Common myeloid progenitor, CD34-positive (primary cell): Measurements from ENCODE around the gene SYNE1.
"Not testable (repeated sequence)": the region's sequence is repeated elsewhere in the genome, so short reads cannot be mapped to it uniquely, and the experiment has no call there.

Experiments
- CTCF ChIA-PET: fragments of 350-600 bp; sonication (Branson Sonifier 250); formaldehyde crosslinking; loops from one replicate; lab custom pipeline; 2021; ENCODE audit warnings: antibody characterized with exemption; lab: Charles Lee
- POLR2A ChIA-PET: fragments of 350-600 bp; sonication (Branson Sonifier 250); formaldehyde crosslinking; loops from one replicate; lab custom pipeline; 2021; ENCODE audit warnings: antibody characterized with exemption; lab: Charles Lee
- DNase-seq, 3 donors: peaks; one replicate each; pipeline versions ENCODE4 v3.0.0 to v3.0.0-alpha.2; 2013
- H3K27ac ChIP-seq, 2 experiments: 1 replicate in 1 of 2; 2 replicates in 1 of 2; pipeline ENCODE4 v1.7.0; 2013; ENCODE audit warnings: inconsistent platforms in 2 of 2, low read length in 2 of 2, mild to moderate bottlenecking in 2 of 2, low read depth in 1 of 2, moderate library complexity in 1 of 2; ENCODE audit not compliant: severe bottlenecking in 2 of 2, insufficient read depth in 1 of 2, poor library complexity in 1 of 2
- H3K27me3 ChIP-seq, 5 experiments: replicated peaks in 2 of 5; 1 replicate in 3 of 5; 2 replicates in 2 of 5; pipeline versions ENCODE4 v1.6.1 to v1.7.0; 2013; ENCODE audit warnings: low read length in 4 of 5, mild to moderate bottlenecking in 2 of 5, moderate library complexity in 2 of 5, inconsistent platforms in 1 of 5; ENCODE audit not compliant: insufficient read depth in 5 of 5, control insufficient read depth in 4 of 5
- H3K36me3 ChIP-seq, 4 experiments: 1 replicate in 2 of 4; 2 replicates in 2 of 4; pipeline versions ENCODE4 v1.6.1 to v1.7.0; 2013; ENCODE audit warnings: low read length in 3 of 4, control low read depth in 1 of 4, mild to moderate bottlenecking in 1 of 4; ENCODE audit not compliant: control insufficient read depth in 4 of 4, insufficient read depth in 4 of 4
- H3K4me1 ChIP-seq, 4 experiments: 1 replicate in 3 of 4; 2 replicates in 1 of 4; pipeline versions ENCODE4 v1.6.1 to v1.7.1; 2013; ENCODE audit warnings: low read length in 3 of 4, mild to moderate bottlenecking in 3 of 4, control low read depth in 1 of 4, inconsistent platforms in 1 of 4, moderate library complexity in 1 of 4; ENCODE audit not compliant: control insufficient read depth in 4 of 4, insufficient read depth in 4 of 4; ENCODE audit errors: control extremely low read depth in 1 of 4
- H3K4me3 ChIP-seq, 7 experiments: 1 replicate in 4 of 7; 2 replicates in 3 of 7; pipeline versions ENCODE4 v1.5.1 to v1.7.0; 2013; ENCODE audit warnings: mild to moderate bottlenecking in 7 of 7, low read length in 6 of 7, moderate library complexity in 6 of 7, inconsistent platforms in 2 of 7, low read depth in 2 of 7, control low read depth in 1 of 7; ENCODE audit not compliant: insufficient read depth in 4 of 7, control insufficient read depth in 1 of 7; ENCODE audit errors: extremely low read depth in 1 of 7
- H3K9me3 ChIP-seq, 5 experiments: 1 replicate in 4 of 5; 2 replicates in 1 of 5; pipeline versions ENCODE4 v1.6.1 to v1.7.1; 2013; ENCODE audit warnings: low read length in 4 of 5, mild to moderate bottlenecking in 2 of 5, inconsistent platforms in 1 of 5, low read depth in 1 of 5, moderate library complexity in 1 of 5; ENCODE audit not compliant: control insufficient read depth in 4 of 5, insufficient read depth in 2 of 5; ENCODE audit errors: control extremely low read depth in 1 of 5
- WGBS: methylation state at CpG from one replicate; pipeline ENCODE4 v1.1.5; 2013; ENCODE audit not compliant: insufficient coverage; 5-methylcytosine and 5-hydroxymethylcytosine counted together

SYNE1 gene

DNA sequence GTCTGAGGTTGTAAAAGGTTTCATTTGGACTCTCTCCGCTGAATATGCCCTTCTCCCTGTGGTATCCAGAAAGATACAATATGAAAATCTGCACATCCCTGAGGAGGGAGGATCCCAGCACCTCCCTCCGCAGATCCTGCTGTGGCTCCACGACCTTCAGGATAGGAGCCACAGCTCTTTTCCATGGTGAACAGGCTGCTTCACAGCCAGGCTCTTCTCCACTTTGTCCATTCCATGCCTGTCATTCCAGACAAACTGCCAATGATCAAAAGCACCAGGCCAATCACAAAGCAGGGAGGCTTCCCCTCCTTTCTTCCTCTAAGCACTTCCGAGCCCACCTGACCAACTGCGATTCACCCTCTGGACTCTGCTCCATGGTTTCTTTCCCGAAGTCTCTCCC is 489.9 kb downstream of the SYNE1 start:
- Histone ChIP-seq H3K27ac (no peak overlapping the region), H3K36me3 (peaks cover 5 to 68% (median 21%) of the 10 kb centered on the region in 4 experiments), H3K9me3 (no peaks in the 10 kb centered on the region), H3K4me3 (no peak overlapping the region), H3K4me1 (peaks cover 4 to 21% (median 9%) of the 10 kb centered on the region in 4 experiments), H3K27me3 (no peaks in the 10 kb centered on the region)
- CTCF ChIA-PET: no interaction called here
- no peak for DNase-seq
- POLR2A ChIA-PET: no interaction called here
- 100% methylated on average over 5 of the region's 6 CpGs for WGBS

DNA sequence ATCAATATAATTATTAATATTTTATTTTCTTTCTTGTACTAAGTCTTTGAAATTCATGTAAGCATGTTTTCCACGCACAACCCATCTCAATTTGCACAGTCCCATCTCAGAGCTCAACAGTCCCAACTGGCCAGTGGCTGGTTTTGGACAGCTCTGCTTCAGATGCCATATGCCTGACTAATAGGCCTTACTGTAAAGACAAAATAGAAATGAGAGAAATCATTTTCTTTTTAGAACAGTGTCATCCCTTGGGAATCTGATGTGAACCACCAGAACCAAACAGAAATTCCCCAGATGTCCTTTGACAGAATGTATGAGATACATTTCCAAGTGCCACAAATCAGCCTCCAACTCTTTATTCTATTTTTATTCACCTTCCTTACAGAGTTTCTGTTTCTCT is 490.8 kb downstream of the SYNE1 start:
- WGBS: no CpG with 5 or more reads among the region's 1 CpG
- no peak overlapping the region for H3K27ac ChIP-seq
- H3K4me3 ChIP-seq: no peak overlapping the region
- H3K4me1 ChIP-seq: peaks cover 0 to 12% (median 3%) of the 10 kb centered on the region in 4 experiments
- no peaks in the 10 kb centered on the region for H3K27me3 ChIP-seq
- DNase-seq: no peak
- POLR2A ChIA-PET: no interaction called here
- H3K9me3 ChIP-seq: no peaks in the 10 kb centered on the region
- H3K36me3 ChIP-seq: peaks cover 5 to 71% (median 25%) of the 10 kb centered on the region in 4 experiments
- CTCF ChIA-PET: no interaction called here

DNA sequence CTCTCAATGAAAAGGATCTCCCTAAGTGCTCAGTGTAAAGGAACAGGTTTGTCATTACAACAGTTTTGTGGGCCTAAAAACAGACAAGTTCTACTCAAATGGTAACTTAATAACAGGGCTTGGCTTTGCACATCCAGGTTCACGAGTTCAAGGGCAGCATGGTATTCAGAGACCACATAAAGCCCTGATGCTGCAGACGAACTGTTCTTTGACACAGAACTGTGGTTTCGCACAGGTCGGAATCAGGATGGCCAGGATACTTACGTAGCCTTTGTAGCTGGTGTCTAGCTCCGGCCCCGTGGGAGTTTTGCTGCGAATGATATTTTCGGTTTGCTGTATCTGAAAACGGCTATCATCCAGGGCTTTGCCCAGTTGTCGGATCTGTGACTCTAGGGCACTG is 493.8 kb downstream of the SYNE1 start:
- Histone ChIP-seq H3K4me1 (no peaks in the 10 kb centered on the region), H3K27me3 (no peaks in the 10 kb centered on the region), H3K36me3 (peaks cover 3 to 76% (median 27%) of the 10 kb centered on the region in 4 experiments), H3K27ac (no peak overlapping the region), H3K9me3 (no peaks in the 10 kb centered on the region), H3K4me3 (no peak overlapping the region)
- DNase-seq: no peak
- ChIA-PET POLR2A (no interaction called here), CTCF (no interaction called here)
- WGBS: 97% methylated on average over 10 of the region's 11 CpGs

GRCh38 chr6:152142105-152142504 is 495.1 kb downstream of the SYNE1 start:
- Histone ChIP-seq H3K4me1 (no peaks in the 10 kb centered on the region), H3K4me3 (no peak overlapping the region), H3K27me3 (no peaks in the 10 kb centered on the region), H3K27ac (no peak overlapping the region), H3K36me3 (peaks cover 0 to 72% (median 26%) of the 10 kb centered on the region in 4 experiments), H3K9me3 (no peaks in the 10 kb centered on the region)
- CTCF ChIA-PET: interaction anchor here (1.4 kb wide), 1 partner anchor 17 kb away, joined by 4 read pairs; no protein-coding TSS in a partner anchor
- 94% methylated on average over 2 of the region's 5 CpGs for WGBS
- POLR2A ChIA-PET: interaction anchor here (0.6 kb wide), 1 partner anchor 399 kb away, joined by 3 read pairs; no protein-coding TSS in a partner anchor
- DNase-seq: no peak

DNA sequence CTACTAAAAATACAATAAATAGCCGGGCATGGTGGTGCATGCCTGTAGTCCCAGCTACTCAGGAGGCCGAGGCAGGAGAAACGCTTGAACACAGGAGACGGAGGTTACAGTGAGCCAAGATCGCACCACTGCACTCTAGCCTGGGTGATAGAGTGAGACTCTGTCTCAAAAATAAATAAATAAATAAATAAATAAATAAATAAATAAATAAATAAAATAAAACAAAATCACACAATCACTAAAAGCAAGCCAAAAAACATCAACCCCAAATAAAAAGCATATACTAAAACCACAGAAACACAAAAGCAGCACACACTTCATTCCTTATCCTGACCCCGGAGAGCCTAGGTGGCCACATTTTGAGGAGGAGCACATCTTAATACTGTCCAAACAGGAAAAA is 498.8 kb downstream of the SYNE1 start:
- CTCF ChIA-PET, POLR2A ChIA-PET, DNase-seq, H3K4me3 ChIP-seq, H3K9me3 ChIP-seq, H3K4me1 ChIP-seq, H3K27me3 ChIP-seq, H3K27ac ChIP-seq: not testable (repeated sequence)
- H3K36me3 ChIP-seq: peaks cover 9 to 81% (median 29%) of the 10 kb centered on the region in 4 experiments
- WGBS: 100% methylated on average over 1 of the region's 6 CpGs

- H3K4me3 ChIP-seq: no peak overlapping the region
- ChIA-PET POLR2A (no interaction called here), CTCF (interaction anchor here (2.2 kb wide), 1 partner anchor 11 kb away, joined by 8 read pairs; no protein-coding TSS in a partner anchor)
- H3K36me3 ChIP-seq: peaks cover 16 to 87% (median 29%) of the 10 kb centered on the region in 4 experiments
- no peaks in the 10 kb centered on the region for H3K9me3 ChIP-seq
- DNase-seq: no peak
- 100% methylated on average over 1 of the region's 8 CpGs for WGBS
- no peak overlapping the region for H3K27ac ChIP-seq
- H3K4me1 ChIP-seq: no peaks in the 10 kb centered on the region
- H3K27me3 ChIP-seq: no peaks in the 10 kb centered on the region
Measured at GRCh38 chr6:152136449-152136825, 500.7 kb downstream of the SYNE1 start.

- H3K36me3 ChIP-seq: peaks cover 18 to 84% (median 27%) of the 10 kb centered on the region in 4 experiments
- 93% methylated on average over 8 of the region's 8 CpGs for WGBS
- CTCF ChIA-PET: interaction anchor here (2.2 kb wide), 1 partner anchor 10 kb away, joined by 8 read pairs; no protein-coding TSS in a partner anchor
Measured at GRCh38 chr6:152135755-152136448, 501.3 kb downstream of the SYNE1 start.

More at GRCh38 chr6:152135755-152136448, 501.3 kb downstream of the SYNE1 start:
- H3K27me3 ChIP-seq: no peaks in the 10 kb centered on the region
- H3K4me3 ChIP-seq: no peak overlapping the region
- POLR2A ChIA-PET: no interaction called here
- no peaks in the 10 kb centered on the region for H3K9me3 ChIP-seq
- H3K4me1 ChIP-seq: no peaks in the 10 kb centered on the region
- no peak for DNase-seq
- no peak overlapping the region for H3K27ac ChIP-seq
